B cell (primary cell): ENCODE results near the gene AUNIP.
"Not testable (repeated sequence)": the region's sequence is repeated elsewhere in the genome, so short reads cannot be mapped to it uniquely, and the experiment has no call there.

Experiments used
- EZH2 ChIP-seq: IDR thresholded peaks from 2 replicates; pipeline ENCODE4 v1.6.1; 2012; ENCODE audit warnings: borderline replicate concordance, low read depth, mild to moderate bottlenecking, moderate library complexity, low read length; ENCODE audit not compliant: insufficient read depth, poor library complexity, severe bottlenecking
- TF ChIP-seq, protein P1 (sequence below): fragments of 200-600 bp; IDR thresholded peaks from one replicate; pipeline ENCODE4 v1.8.0; 2022; ENCODE audit warnings: antibody characterized with exemption, mild to moderate bottlenecking

DNA sequence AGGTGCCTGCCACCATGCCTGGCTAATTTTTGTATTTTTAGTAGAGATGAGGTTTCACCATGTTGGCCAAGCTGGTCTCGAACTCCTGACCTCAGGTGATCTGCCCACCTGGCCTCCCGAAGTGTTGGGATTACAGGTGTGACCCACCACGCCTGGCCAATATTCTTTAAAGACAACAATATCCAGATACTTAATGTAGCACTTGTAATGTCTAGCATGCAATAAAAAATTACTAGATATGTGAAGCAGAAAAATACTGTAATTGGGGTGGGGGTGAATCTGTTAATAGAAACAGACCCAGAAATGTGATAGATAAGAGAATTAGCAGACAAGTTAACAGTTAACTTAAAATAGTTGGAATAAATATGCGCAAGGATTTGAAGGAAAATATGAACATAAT is 19.4 kb downstream of the AUNIP start:
- TF ChIP-seq, protein P1, sequence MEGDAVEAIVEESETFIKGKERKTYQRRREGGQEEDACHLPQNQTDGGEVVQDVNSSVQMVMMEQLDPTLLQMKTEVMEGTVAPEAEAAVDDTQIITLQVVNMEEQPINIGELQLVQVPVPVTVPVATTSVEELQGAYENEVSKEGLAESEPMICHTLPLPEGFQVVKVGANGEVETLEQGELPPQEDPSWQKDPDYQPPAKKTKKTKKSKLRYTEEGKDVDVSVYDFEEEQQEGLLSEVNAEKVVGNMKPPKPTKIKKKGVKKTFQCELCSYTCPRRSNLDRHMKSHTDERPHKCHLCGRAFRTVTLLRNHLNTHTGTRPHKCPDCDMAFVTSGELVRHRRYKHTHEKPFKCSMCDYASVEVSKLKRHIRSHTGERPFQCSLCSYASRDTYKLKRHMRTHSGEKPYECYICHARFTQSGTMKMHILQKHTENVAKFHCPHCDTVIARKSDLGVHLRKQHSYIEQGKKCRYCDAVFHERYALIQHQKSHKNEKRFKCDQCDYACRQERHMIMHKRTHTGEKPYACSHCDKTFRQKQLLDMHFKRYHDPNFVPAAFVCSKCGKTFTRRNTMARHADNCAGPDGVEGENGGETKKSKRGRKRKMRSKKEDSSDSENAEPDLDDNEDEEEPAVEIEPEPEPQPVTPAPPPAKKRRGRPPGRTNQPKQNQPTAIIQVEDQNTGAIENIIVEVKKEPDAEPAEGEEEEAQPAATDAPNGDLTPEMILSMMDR: not testable (repeated sequence)
- not testable (repeated sequence) for TF ChIP-seq EZH2
